HG03575 (cell line): Measurements from ENCODE around the gene ABTB1.
"Not testable (repeated sequence)": the region's sequence is repeated elsewhere in the genome, so short reads cannot be mapped to it uniquely, and the experiment has no call there.

ENCODE experiments used
- ATAC-seq: cut with Tn5 transposase; IDR thresholded peaks from one replicate; pipeline ENCODE4 v1.9.1; 2021; ENCODE audit not compliant: unreplicated experiment, insufficient number of reproducible peaks, low FRiP score; ENCODE audit errors: extremely low read depth

ABTB1 gene

DNA sequence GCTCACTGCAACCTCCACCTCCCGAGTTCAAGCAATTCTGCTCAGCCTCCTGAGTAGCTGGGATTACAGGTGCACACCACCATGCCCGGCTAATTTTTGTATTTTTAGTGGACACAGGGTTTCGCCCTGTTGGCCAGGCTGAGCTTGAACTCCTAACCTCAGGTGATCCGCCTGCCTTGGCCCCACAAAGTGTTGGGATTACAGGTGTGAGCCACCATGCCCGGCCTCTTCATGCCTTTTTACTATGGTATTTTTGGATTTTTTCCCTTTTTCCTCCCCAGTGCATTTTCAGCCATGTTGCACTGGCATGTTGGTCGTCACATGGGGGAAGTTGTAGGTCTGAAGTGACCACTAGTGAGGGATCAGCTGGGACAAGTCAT lies 9.4 kb downstream of the ABTB1 start:
- not testable (repeated sequence) for ATAC-seq

DNA sequence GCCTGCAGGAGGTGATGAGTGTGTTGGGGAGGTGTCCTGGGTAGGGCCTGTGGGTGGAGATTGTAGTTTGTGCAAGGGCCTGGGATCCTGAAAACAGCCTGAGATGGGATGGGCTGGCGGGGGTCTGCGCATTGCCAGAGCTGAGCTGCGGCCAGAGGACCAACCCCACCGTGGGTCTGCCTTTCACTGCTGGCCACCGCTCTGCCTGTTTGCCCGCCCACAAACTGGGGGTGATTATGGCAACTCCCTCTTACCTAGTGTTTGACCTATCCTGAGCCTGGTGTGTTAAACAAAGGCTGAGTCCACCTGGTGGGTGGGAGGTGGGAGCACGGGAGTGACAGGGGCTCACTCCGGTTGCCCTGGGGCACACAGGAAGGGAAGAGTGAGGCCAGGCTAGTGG lies 9.8 kb downstream of the ABTB1 start:
- no peak for ATAC-seq

GRCh38 chr3:127684871-127685707 lies 12.3 kb downstream of the ABTB1 start:
- no peak for ATAC-seq

DNA sequence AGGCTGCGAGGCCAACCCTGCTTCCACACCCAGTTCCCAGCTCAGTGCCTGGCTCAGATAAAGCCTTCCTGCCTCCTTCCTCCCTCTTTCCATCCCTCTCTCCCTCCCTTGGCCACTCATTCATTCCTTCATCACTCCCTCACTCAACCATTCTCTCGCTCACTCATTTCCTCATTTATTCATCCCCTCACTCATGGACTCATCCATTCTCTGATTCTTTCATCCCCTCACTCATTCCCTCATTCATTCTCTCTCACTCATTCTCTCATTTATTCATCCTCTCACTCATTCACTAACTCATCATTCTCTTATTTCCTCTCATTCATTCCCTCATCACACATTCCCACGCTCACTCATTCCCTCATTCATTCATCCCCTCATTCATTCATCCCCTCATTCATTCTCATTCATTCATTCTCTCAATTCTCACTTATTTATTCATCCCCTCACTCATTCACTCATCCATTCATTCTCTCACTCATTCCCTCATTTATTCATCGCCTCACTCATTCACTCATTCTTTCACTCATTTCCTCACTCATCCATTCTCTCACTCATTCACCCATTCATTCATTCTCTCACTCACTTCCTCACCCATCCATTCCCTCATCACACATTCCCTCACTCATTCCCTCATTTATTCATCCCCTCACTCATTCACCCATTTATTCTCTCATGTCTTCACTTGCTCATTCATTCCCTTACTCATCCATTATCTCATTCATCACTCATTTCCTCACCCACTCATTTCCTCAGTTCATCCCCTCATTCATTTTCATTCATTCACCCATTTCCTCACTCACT lies 13.2 kb downstream of the ABTB1 start:
- no peak for ATAC-seq

- no peak for ATAC-seq
Observed at GRCh38 chr3:127686512-127686894, 13.8 kb downstream of the ABTB1 start.

- ATAC-seq = no peak
Observed at GRCh38 chr3:127687228-127687737, 14.5 kb downstream of the ABTB1 start.

- ATAC-seq = no peak
Observed at GRCh38 chr3:127688022-127688415, 15.3 kb downstream of the ABTB1 start.

DNA sequence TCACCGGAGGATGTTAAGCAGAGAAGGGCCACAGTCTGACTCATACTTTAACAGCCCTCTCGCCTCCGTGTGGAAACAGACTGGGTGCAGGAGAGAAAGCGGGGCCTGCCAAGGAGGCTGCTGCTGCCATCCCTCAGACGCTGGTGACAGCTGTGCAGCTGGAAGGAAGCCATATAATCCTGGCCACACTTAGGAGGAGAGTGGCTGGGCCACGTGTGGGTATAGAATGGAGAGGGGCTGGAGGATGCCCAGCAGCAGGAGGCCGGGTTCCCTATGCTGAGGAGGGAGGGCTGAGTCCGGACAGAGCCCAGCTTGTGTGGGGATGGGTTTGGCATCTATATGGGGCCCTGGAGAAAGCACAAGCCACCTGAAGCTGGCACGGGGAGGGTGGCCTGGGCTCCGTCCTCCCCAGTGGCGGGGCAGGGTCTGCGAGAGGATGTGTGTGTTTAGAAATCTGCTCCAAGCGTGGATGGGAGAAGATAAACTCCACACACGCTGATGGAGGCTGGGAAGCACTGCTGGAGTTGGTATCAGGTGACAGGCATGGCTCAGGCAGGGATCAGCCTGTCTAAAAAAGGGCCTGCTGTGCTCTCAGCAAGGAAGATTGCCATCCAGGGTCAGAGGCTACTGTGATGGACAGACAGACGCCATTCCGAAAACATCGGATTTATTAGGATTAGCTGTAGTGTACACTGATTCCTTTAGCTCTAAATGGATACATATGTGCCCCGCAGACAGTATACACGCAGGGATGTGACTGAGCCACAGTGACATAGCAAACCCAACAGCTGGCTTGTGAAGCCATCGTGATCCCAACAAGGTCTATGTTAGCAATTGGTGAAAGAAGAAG lies 15.9 kb downstream of the ABTB1 start:
- no peak for ATAC-seq

GRCh38 chr3:127689266-127689860 lies 16.6 kb downstream of the ABTB1 start:
- ATAC-seq = no peak

- no peak for ATAC-seq
Observed at GRCh38 chr3:127690106-127690505, 17.4 kb downstream of the ABTB1 start.

DNA sequence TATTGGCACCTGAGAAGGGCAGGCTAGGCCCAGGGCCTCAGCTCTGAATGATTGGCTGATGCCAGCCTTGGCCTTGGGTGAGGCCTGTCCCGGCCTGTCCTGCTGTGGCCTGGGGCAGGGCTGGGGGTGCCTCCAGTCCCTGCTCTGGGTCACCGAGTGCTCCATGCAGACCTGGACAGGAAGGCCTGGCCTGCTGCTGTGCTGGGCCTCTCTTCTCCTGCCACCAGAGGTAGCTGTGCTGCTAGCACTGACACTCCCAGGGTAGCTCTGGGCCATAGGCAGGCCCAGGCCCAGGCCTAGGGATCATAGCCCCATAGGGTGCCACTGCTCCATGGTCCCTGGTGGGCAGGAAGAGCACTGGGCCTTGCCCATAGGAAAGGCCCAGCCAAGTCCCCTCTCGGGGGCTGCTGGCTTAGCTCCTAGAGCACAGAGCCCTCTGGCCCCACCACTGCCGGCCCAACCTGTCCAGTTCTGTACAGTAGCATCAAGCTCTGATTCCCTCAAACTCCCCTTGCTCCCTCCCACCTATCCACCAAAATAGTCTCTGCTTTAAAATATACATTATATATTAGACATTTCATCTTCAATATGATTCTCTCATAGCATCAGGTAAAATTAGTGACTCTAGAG lies 18.2 kb downstream of the ABTB1 start:
- no peak for ATAC-seq

DNA sequence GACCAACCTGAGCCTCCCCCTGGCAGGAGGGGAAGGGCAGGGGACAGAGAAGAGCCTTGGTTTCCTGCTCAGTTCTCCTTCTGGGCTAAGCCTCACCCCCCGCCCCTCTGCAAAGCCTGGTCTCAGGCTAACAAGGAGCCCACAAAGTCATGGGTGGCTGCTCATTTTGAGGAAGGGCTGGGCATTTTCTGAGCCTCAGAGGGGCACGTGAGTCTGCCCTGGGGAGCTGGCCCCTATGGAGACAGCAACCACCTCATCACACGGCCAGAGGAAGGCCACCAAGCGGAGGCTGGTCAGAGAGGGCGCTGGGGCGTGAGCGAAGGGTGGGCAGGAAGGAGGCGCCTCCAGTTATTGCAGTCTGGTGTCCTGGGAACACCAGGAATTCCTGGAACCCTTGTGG lies 18.7 kb downstream of the ABTB1 start:
- no peak for ATAC-seq

- ATAC-seq = no peak
Observed at GRCh38 chr3:127691974-127692373, 19.2 kb downstream of the ABTB1 start.

- no peak for ATAC-seq
Observed at GRCh38 chr3:127692501-127693335, 20.0 kb downstream of the ABTB1 start.

DNA sequence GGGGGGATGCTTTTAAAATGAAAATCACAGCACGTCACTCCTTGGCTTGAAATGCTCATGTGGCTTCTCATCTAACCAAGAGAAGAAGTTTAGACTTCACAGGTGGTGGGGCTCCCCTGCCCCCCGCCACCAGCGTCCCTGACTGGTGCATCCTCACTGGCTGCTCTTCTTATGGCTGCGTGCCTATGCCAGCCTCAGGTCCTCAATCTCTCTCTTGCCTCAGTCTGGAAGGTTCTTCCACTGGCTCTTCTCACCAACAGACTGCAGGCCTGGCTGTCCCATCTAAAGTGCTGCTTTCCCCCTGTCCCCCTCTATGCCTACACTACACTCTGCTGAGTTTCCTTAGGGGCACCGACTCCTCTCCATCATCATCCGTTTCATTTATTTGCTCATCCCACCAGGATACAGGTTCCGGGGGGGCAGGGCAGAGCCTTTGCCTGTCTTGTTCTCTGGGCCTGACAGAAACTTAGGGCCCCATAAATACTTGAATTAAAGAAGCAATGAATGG lies 20.6 kb downstream of the ABTB1 start:
- no peak for ATAC-seq

DNA sequence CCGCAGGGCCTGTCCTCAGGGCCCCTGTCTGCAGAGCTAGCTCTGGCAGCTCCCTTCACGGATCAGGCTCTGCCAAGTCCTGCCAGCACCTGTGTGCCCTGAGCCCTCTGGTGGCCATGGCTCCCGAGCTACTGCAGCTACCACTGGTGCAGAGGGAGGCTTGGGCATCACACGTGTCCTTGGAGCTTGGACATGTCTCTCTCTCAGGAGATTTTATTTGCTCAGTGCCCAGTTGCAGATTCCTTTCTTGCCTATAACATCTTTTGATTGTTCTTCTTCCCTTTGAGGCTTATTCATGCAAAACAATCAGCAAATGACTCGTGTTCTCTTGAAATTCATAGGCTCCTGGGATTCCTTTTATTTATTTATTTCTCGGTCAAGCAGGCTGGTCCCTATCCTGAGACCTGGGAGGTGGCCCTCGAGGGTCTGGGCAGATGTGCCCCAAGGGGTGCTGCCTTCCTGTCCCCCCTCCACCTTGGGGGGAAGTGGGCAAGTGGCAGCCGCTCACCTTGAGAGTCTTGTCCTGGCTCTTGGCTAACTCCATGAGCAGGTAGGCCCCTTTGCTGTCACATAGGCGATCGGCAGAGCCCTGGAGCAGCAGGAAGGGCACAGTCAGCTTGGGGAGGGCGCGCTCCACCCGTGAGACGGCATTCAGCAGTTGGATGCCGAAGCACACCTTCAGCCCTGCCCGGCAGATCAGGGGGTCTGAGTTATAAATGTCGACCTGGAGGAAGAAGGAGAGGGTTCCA lies 21.9 kb downstream of the ABTB1 start:
- ATAC-seq = no peak
